ENCODE results near the gene HHAT. TPM values are rescaled to one million over a fixed set of nuclear protein-coding genes. Genes with fewer than 3 reads are reported as not detected.

Gene HHAT
- polyA plus RNA-seq, 1 donor from 2014 or later, result 5.3 TPM

DNA sequence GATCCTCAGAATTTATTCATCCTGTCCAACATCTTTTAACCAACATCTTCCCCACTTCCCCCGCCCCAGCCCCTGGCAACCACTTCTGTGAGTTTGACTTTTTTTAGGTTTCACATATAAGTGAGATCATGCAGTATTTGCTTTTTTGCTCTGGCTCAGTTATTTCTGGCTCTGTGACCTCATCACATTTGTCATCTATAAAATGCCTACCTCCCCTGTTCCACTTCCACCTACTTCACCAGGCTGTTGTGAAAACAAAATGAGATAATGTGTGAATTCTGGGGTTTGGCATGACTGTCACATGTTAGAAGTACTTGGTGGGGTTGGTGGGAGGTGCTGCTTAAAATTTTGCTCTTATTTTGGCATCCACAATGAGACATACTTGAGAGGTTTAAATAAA, 18.4 kb downstream of the HHAT start:
- no peaks in the 10 kb centered on the region for H3K9me3 ChIP-seq (ENCODE audit: low read length)
- H3K9me2 ChIP-seq (ENCODE audit: insufficient read depth, low read length), result no peaks in the 10 kb centered on the region
- no peaks in the 10 kb centered on the region for H3F3A ChIP-seq (ENCODE audit: insufficient read depth, low read length, poor library complexity, severe bottlenecking)
- H3K9ac ChIP-seq (ENCODE audit: low read length), result no peak overlapping the region
- H3K27me3 ChIP-seq (ENCODE audit: insufficient read depth, low read depth, low read length), result no peaks in the 10 kb centered on the region
- no peaks in the 10 kb centered on the region for H4K20me1 ChIP-seq (ENCODE audit: insufficient read depth)
- H3K4me3 ChIP-seq (ENCODE audit: low read length), result no peak overlapping the region
- H2AFZ ChIP-seq (ENCODE audit: low read depth, low read length), result no peak overlapping the region
- TF ChIP-seq, protein P1, sequence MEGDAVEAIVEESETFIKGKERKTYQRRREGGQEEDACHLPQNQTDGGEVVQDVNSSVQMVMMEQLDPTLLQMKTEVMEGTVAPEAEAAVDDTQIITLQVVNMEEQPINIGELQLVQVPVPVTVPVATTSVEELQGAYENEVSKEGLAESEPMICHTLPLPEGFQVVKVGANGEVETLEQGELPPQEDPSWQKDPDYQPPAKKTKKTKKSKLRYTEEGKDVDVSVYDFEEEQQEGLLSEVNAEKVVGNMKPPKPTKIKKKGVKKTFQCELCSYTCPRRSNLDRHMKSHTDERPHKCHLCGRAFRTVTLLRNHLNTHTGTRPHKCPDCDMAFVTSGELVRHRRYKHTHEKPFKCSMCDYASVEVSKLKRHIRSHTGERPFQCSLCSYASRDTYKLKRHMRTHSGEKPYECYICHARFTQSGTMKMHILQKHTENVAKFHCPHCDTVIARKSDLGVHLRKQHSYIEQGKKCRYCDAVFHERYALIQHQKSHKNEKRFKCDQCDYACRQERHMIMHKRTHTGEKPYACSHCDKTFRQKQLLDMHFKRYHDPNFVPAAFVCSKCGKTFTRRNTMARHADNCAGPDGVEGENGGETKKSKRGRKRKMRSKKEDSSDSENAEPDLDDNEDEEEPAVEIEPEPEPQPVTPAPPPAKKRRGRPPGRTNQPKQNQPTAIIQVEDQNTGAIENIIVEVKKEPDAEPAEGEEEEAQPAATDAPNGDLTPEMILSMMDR (IDR thresholded peaks at IDR 0.05; ENCODE audit: poor library complexity, severe bottlenecking), result no peak
- TF ChIP-seq MXI1 (conservative IDR thresholded peaks at IDR 0.05; ENCODE audit: poor library complexity, severe bottlenecking) (no peak), EZH2 (IDR thresholded peaks at IDR 0.05; ENCODE audit: borderline replicate concordance, insufficient read depth, low read length, poor library complexity, severe bottlenecking) (no peak), POLR2AphosphoS5 (IDR thresholded peaks at IDR 0.05) (no peak), EP300 (conservative IDR thresholded peaks at IDR 0.05; ENCODE audit: poor library complexity, severe bottlenecking) (no peak), SMC3 (conservative IDR thresholded peaks at IDR 0.05; ENCODE audit: poor library complexity) (no peak)
- H3K27ac ChIP-seq (ENCODE audit: low read length), result no peak overlapping the region
- no peaks in the 10 kb centered on the region for H3K36me3 ChIP-seq (ENCODE audit: insufficient read depth, low read length)
- H3K4me2 ChIP-seq (ENCODE audit: low read length), result no peak overlapping the region
- H3K79me2 ChIP-seq (replicated peaks; ENCODE audit: insufficient read depth, low read length), result no peaks in the 10 kb centered on the region

DNA sequence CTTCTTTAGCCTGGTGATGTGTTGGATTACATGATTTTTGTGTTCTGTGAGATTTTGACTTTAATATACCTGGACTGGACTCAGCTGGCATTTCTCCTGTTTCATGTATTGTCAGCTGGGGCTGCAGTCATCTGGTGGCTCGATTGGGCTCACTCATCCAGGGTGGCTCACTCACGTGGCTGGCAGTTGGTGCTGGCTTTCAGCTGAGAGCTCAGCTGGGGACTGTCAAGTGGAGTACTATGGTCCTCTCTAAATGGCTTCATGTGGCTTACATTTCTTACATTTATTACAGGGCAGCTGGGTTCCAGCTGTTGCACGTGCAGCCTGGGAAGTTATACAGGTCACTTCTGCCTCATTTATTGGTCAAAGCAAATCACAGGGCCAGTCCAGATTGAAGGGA, 22.8 kb downstream of the HHAT start:
- Histone ChIP-seq H3K9ac (ENCODE audit: low read length) (no peak overlapping the region), H2AFZ (ENCODE audit: low read depth, low read length) (no peak overlapping the region), H3F3A (ENCODE audit: insufficient read depth, low read length, poor library complexity, severe bottlenecking) (no peaks in the 10 kb centered on the region), H3K36me3 (ENCODE audit: insufficient read depth, low read length) (no peaks in the 10 kb centered on the region), H3K9me2 (ENCODE audit: insufficient read depth, low read length) (no peaks in the 10 kb centered on the region), H3K27ac (ENCODE audit: low read length) (no peak overlapping the region), H3K79me2 (replicated peaks; ENCODE audit: insufficient read depth, low read length) (no peaks in the 10 kb centered on the region), H4K20me1 (ENCODE audit: insufficient read depth) (no peaks in the 10 kb centered on the region), H3K4me3 (ENCODE audit: low read length) (no peak overlapping the region), H3K4me2 (ENCODE audit: low read length) (no peak overlapping the region), H3K27me3 (ENCODE audit: insufficient read depth, low read depth, low read length) (no peaks in the 10 kb centered on the region), H3K9me3 (ENCODE audit: low read length) (no peaks in the 10 kb centered on the region)
- TF ChIP-seq TAF1 (IDR thresholded peaks at IDR 0.05; ENCODE audit: low read depth) (no peak), EZH2 (IDR thresholded peaks at IDR 0.05; ENCODE audit: borderline replicate concordance, insufficient read depth, low read length, poor library complexity, severe bottlenecking) (no peak)
- TF ChIP-seq, protein P2, sequence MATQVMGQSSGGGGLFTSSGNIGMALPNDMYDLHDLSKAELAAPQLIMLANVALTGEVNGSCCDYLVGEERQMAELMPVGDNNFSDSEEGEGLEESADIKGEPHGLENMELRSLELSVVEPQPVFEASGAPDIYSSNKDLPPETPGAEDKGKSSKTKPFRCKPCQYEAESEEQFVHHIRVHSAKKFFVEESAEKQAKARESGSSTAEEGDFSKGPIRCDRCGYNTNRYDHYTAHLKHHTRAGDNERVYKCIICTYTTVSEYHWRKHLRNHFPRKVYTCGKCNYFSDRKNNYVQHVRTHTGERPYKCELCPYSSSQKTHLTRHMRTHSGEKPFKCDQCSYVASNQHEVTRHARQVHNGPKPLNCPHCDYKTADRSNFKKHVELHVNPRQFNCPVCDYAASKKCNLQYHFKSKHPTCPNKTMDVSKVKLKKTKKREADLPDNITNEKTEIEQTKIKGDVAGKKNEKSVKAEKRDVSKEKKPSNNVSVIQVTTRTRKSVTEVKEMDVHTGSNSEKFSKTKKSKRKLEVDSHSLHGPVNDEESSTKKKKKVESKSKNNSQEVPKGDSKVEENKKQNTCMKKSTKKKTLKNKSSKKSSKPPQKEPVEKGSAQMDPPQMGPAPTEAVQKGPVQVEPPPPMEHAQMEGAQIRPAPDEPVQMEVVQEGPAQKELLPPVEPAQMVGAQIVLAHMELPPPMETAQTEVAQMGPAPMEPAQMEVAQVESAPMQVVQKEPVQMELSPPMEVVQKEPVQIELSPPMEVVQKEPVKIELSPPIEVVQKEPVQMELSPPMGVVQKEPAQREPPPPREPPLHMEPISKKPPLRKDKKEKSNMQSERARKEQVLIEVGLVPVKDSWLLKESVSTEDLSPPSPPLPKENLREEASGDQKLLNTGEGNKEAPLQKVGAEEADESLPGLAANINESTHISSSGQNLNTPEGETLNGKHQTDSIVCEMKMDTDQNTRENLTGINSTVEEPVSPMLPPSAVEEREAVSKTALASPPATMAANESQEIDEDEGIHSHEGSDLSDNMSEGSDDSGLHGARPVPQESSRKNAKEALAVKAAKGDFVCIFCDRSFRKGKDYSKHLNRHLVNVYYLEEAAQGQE (IDR thresholded peaks at IDR 0.05; ENCODE audit: borderline replicate concordance), result no peak

DNA sequence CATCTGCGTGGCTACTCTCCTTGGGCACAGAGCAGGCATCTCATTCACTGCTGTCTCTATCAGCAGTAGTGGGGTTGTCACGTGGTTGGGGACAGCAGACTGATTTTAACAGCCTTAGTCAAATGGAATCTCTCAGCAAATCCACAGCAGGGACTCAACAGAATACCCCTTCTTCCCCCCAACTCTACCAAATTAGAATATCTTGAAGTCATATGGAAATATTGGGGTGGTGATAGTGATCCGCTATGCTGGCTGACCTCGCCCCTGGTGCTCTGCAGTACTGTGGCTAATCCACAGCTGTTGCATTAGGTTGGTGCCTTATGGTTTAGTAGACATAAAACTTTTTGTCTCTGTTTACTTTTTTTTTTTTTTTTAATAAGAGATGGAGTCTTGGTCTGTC, 23.9 kb downstream of the HHAT start:
- Histone ChIP-seq H3K27ac (ENCODE audit: low read length) (no peak overlapping the region), H3K36me3 (ENCODE audit: insufficient read depth, low read length) (no peaks in the 10 kb centered on the region), H3K9me3 (ENCODE audit: low read length) (no peaks in the 10 kb centered on the region), H3K4me2 (ENCODE audit: low read length) (no peak overlapping the region), H3K27me3 (ENCODE audit: insufficient read depth, low read depth, low read length) (no peaks in the 10 kb centered on the region), H2AFZ (ENCODE audit: low read depth, low read length) (no peak overlapping the region), H3K79me2 (replicated peaks; ENCODE audit: insufficient read depth, low read length) (no peaks in the 10 kb centered on the region), H3F3A (ENCODE audit: insufficient read depth, low read length, poor library complexity, severe bottlenecking) (no peaks in the 10 kb centered on the region), H3K9me2 (ENCODE audit: insufficient read depth, low read length) (no peaks in the 10 kb centered on the region), H3K4me3 (ENCODE audit: low read length) (no peak overlapping the region), H3K9ac (ENCODE audit: low read length) (no peak overlapping the region), H4K20me1 (ENCODE audit: insufficient read depth) (no peaks in the 10 kb centered on the region)
- no peak for TF ChIP-seq EP300 (conservative IDR thresholded peaks at IDR 0.05; ENCODE audit: poor library complexity, severe bottlenecking)
- TF ChIP-seq, protein P2 (IDR thresholded peaks at IDR 0.05; ENCODE audit: borderline replicate concordance), result no peak
- TF ChIP-seq, protein P1 (IDR thresholded peaks at IDR 0.05; ENCODE audit: poor library complexity, severe bottlenecking), result no peak
- no peak for TF ChIP-seq MXI1 (conservative IDR thresholded peaks at IDR 0.05; ENCODE audit: poor library complexity, severe bottlenecking)
- no peak for TF ChIP-seq TAF1 (IDR thresholded peaks at IDR 0.05; ENCODE audit: low read depth)
- TF ChIP-seq POLR2AphosphoS5 (IDR thresholded peaks at IDR 0.05), result no peak
- no peak for TF ChIP-seq RAD21 (conservative IDR thresholded peaks at IDR 0.05)
- TF ChIP-seq SMC3 (conservative IDR thresholded peaks at IDR 0.05; ENCODE audit: poor library complexity), result no peak
- TF ChIP-seq EZH2 (IDR thresholded peaks at IDR 0.05; ENCODE audit: borderline replicate concordance, insufficient read depth, low read length, poor library complexity, severe bottlenecking), result no peak
